Astrocyte (in vitro differentiated cells and primary cell): ENCODE data around the gene MEAK7. TPM values are rescaled to one million over a fixed set of nuclear protein-coding genes. Genes with fewer than 3 reads are reported as not detected.
A peak's percentile ranks its signal among the peaks of the same experiment; 100 is the strongest.

Experiments
- DNase-seq: peaks from one replicate; pipeline ENCODE4 v3.0.0-alpha.2; 2010; ENCODE audit warnings: low read depth
- FAIRE-seq: peaks from 2 replicates; lab custom pipeline; 2011; peaks lifted over from hg19 to GRCh38; lab: Jason Lieb, UNC
- H2AFZ ChIP-seq: 2 replicates; pipeline ENCODE4 v1.6.0; 2012; ENCODE audit warnings: low read depth, low read length, inconsistent platforms
- H3K27ac ChIP-seq: 2 replicates; pipeline ENCODE4 v1.5.1; 2011; ENCODE audit warnings: low read depth, low read length, inconsistent platforms
- H3K27me3 ChIP-seq: 2 replicates; pipeline ENCODE4 v1.6.0; 2011; ENCODE audit warnings: low read length, inconsistent platforms; ENCODE audit not compliant: insufficient read depth
- H3K36me3 ChIP-seq: 2 replicates; pipeline ENCODE4 v1.5.1; 2011; ENCODE audit warnings: low read length, inconsistent platforms; ENCODE audit not compliant: insufficient read depth
- H3K4me1 ChIP-seq: 2 replicates; pipeline ENCODE4 v1.5.1; 2011; ENCODE audit warnings: low read length, inconsistent platforms; ENCODE audit not compliant: insufficient read depth
- H3K4me2 ChIP-seq: 2 replicates; pipeline ENCODE4 v1.6.0; 2012; ENCODE audit warnings: low read length, inconsistent platforms
- H3K4me3 ChIP-seq: 2 replicates; pipeline ENCODE4 v1.5.1; 2011; ENCODE audit warnings: low read depth, mild to moderate bottlenecking, low read length, inconsistent platforms; ENCODE audit not compliant: insufficient read depth
- H3K79me2 ChIP-seq: 2 replicates; pipeline ENCODE4 v1.6.0; 2012; ENCODE audit warnings: mild to moderate bottlenecking, low read length, inconsistent platforms; ENCODE audit not compliant: insufficient read depth
- H3K9ac ChIP-seq: 2 replicates; pipeline ENCODE4 v1.6.0; 2012; ENCODE audit warnings: mild to moderate bottlenecking, low read length, inconsistent platforms
- H3K9me3 ChIP-seq: 2 replicates; pipeline ENCODE4 v1.5.1; 2012; ENCODE audit warnings: low read depth, mild to moderate bottlenecking, low read length, inconsistent platforms; ENCODE audit not compliant: insufficient read depth
- H4K20me1 ChIP-seq: 2 replicates; pipeline ENCODE4 v1.6.0; 2012; ENCODE audit warnings: low read length, inconsistent platforms; ENCODE audit not compliant: insufficient read depth
- H3K27ac Mint-ChIP-seq: one replicate; pipeline ENCODE4 v1.8.0; 2021; ENCODE audit warnings: mild to moderate bottlenecking, mixed read lengths; ENCODE audit not compliant: unreplicated experiment
- H3K27me3 Mint-ChIP-seq: one replicate; pipeline ENCODE4 v1.8.0; 2021; ENCODE audit warnings: low read depth, mixed read lengths; ENCODE audit not compliant: unreplicated experiment
- H3K36me3 Mint-ChIP-seq: one replicate; pipeline ENCODE4 v1.8.0; 2021; ENCODE audit warnings: low read depth, mixed read lengths; ENCODE audit not compliant: unreplicated experiment
- H3K4me1 Mint-ChIP-seq: one replicate; pipeline ENCODE4 v1.8.0; 2021; ENCODE audit warnings: low read depth, mixed read lengths; ENCODE audit not compliant: unreplicated experiment
- H3K4me3 Mint-ChIP-seq: one replicate; pipeline ENCODE4 v1.8.0; 2021; ENCODE audit warnings: mild to moderate bottlenecking, moderate library complexity, mixed read lengths; ENCODE audit not compliant: unreplicated experiment
- H3K9me3 Mint-ChIP-seq: one replicate; pipeline ENCODE4 v1.8.0; 2021; ENCODE audit warnings: mild to moderate bottlenecking, mixed read lengths; ENCODE audit not compliant: unreplicated experiment
- EZH2 ChIP-seq: IDR thresholded peaks from 2 replicates; pipeline ENCODE4 v1.6.1; 2012; ENCODE audit warnings: mild to moderate bottlenecking, low read length, inconsistent platforms; ENCODE audit not compliant: insufficient read depth
- total RNA-seq: library from RNA; stranded (reverse); gene quantifications from 2 replicates; pipeline ENCODE4 v1.2.1, GENCODE V29; 2021
- TF ChIP-seq, protein P1 (sequence below): IDR thresholded peaks from 2 replicates; pipeline ENCODE4 v1.5.1; 2011; ENCODE audit warnings: low read depth, mild to moderate bottlenecking, inconsistent platforms, low read length, moderate library complexity; ENCODE audit not compliant: insufficient read depth

The MEAK7 gene
- total RNA-seq, 1 donor from 2014 or later = 41.3 TPM

DNA sequence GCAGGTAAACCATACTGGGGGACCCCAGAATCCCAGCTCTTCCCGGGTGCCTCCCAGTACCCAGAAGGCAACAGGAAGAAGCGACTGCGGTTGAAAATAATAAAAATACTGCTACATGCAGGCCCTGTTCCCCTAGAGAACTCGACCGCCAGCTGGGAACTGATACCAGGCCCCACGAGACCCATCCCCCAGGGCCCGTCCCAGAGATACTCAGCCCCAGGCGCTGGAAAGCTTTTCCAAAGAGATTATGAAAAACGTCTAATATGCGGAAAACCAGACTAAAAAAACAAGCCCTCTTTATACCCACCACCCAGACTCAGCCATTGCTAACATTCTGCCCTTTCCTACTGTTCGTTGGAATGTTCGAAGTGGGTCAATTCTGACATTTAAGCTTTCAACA is 12.9 kb upstream of the MEAK7 start:
- H3K36me3 Mint-ChIP-seq = no peaks in the 10 kb centered on the region
- peaks cover 2% of the 10 kb centered on the region for H3K27me3 Mint-ChIP-seq
- Histone ChIP-seq H3K36me3 (no peaks in the 10 kb centered on the region), H4K20me1 (no peaks in the 10 kb centered on the region), H3K9me3 (no peaks in the 10 kb centered on the region), H3K4me1 (peaks cover 20% of the 10 kb centered on the region), H3K79me2 (no peaks in the 10 kb centered on the region), H3K4me2 (no peak overlapping the region), H3K27me3 (no peaks in the 10 kb centered on the region), H3K27ac (peak overlapping the region; percentile 44), H2AFZ (no peak overlapping the region), H3K9ac (no peak overlapping the region), H3K4me3 (no peak overlapping the region)
- H3K4me3 Mint-ChIP-seq = no peak overlapping the region
- TF ChIP-seq, protein P1, sequence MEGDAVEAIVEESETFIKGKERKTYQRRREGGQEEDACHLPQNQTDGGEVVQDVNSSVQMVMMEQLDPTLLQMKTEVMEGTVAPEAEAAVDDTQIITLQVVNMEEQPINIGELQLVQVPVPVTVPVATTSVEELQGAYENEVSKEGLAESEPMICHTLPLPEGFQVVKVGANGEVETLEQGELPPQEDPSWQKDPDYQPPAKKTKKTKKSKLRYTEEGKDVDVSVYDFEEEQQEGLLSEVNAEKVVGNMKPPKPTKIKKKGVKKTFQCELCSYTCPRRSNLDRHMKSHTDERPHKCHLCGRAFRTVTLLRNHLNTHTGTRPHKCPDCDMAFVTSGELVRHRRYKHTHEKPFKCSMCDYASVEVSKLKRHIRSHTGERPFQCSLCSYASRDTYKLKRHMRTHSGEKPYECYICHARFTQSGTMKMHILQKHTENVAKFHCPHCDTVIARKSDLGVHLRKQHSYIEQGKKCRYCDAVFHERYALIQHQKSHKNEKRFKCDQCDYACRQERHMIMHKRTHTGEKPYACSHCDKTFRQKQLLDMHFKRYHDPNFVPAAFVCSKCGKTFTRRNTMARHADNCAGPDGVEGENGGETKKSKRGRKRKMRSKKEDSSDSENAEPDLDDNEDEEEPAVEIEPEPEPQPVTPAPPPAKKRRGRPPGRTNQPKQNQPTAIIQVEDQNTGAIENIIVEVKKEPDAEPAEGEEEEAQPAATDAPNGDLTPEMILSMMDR = no peak
- no peak for TF ChIP-seq EZH2
- peaks cover 3% of the 10 kb centered on the region for H3K9me3 Mint-ChIP-seq
- H3K4me1 Mint-ChIP-seq = peaks cover 18% of the 10 kb centered on the region
- H3K27ac Mint-ChIP-seq = no peak overlapping the region
- FAIRE-seq = no peak
- DNase-seq = no peak

DNA sequence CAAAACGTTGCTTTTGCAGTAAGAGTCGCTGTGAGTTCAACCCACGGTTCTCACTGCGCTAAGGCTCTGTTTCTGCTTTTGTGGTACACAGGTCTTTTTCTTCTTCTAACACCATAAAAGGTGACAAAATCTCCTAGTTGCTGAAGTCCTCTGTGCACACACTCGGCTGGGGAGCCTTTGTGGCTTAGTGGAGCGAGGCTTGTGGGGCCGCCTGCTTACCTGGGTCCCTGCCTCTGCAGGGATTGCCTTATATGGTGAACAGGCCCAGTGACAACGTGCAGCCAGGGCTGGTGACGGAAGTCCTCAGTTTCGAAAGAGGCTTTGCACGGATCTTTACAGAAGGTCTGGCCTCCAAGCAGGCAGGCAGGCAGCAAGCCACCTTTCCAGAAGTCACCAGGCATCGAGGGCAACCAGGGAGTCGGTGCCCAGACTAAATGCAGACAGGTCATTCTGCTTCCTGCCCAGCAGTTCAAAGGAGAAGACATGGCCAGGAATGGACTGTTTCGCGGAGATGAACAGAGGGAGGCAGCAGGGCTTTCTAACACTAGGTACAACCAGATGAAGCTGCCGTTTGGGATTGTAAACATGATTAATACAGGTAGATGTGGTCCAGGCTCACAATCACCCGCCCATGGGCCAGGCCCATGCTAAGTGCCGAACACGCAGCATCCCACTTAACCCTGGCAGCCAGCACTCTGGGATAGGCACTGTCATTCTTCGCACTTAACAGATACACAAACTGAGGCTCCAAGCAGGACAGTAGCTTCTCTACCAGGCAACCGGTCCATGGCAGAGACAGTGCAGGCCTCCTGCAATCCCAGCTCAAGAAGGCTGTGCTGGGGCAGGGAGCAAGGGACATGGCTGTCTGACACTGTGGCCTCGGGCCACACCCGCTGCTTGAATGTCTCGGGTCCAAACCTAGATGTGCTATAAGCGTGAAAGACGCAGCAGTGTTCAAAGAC is 10.7 kb upstream of the MEAK7 start:
- Histone ChIP-seq H3K36me3 (no peaks in the 10 kb centered on the region), H2AFZ (no peak overlapping the region), H3K4me3 (no peak overlapping the region), H3K9me3 (no peaks in the 10 kb centered on the region), H3K27ac (no peak overlapping the region), H3K27me3 (no peaks in the 10 kb centered on the region), H3K4me2 (no peak overlapping the region), H4K20me1 (no peaks in the 10 kb centered on the region), H3K9ac (no peak overlapping the region), H3K79me2 (no peaks in the 10 kb centered on the region), H3K4me1 (peaks cover 29% of the 10 kb centered on the region)
- Mint-ChIP-seq H3K9me3 (no peaks in the 10 kb centered on the region), H3K4me1 (peaks cover 18% of the 10 kb centered on the region), H3K4me3 (no peak overlapping the region), H3K36me3 (no peaks in the 10 kb centered on the region), H3K27ac (no peak overlapping the region), H3K27me3 (peaks cover 2% of the 10 kb centered on the region)
- TF ChIP-seq EZH2 = no peak
- TF ChIP-seq, protein P1 = no peak
- FAIRE-seq (no peak), DNase-seq (no peak)
